ENCODE data around the gene MTFR2.

Gene MTFR2

DNA sequence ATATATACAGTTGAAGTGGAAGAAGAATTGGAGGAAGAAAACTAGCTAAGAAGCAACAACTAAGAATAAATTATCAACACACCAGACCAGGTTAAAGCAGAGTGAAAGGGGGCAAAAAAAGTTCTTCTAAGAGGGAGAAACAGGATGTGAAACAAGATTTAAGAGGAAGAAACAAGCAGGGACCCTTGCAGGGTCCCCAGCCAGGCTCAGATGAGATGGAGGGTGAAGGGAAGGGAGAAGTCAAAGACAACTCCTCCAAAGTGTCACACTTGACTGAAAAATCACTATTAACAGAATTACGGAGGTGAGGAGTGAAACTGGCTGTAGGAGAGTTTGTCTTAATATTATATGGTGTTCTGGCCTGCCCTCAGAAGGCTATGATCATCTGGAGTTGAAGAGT lies 65.4 kb downstream of the MTFR2 start:
- no peak for DNase-seq (ENCODE audit: low read depth)

DNA sequence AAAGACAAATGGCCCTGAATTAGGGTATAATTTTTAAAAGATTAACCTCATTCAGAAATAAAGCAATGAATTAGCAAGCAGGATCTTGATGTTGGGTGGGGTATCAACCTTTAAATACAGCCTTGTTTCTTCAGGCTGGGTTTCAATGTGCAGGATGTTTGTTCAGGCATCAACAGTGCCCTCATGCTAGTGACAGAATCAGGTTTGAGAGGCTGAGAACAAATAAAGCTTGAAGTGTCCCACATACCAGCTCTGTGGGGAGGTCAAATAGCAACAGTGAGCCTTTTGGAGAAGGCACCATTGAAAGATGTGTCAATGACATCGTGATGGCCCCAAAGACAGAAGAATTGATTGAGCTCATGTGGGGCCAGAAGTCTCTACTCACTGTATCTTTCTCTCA lies 68.2 kb downstream of the MTFR2 start:
- no peak for DNase-seq (ENCODE audit: low read depth)

DNA sequence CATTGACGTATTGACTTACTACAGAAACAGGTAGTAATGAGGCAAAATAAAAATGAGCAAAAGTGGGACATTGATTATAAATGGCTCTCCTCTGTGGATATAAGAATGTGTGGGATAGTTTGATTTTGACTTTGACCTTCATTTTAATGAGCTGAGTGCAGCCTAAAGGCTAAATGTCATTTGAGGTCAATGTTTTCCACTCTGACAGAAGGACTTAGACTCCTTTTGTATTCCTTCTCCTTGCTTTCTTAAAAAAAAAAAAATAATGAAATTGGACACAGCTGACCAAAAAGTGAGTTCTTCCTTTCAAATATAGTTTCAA lies 68.6 kb downstream of the MTFR2 start:
- no peak for DNase-seq (ENCODE audit: low read depth)

Measured in amniotic epithelial cell (primary cell).